ENCODE results near the gene FASTK.

Gene FASTK

GRCh38 chr7:151116603-151117440 lies 36.2 kb upstream of the FASTK start:
- DNase-seq = no peak

DNA sequence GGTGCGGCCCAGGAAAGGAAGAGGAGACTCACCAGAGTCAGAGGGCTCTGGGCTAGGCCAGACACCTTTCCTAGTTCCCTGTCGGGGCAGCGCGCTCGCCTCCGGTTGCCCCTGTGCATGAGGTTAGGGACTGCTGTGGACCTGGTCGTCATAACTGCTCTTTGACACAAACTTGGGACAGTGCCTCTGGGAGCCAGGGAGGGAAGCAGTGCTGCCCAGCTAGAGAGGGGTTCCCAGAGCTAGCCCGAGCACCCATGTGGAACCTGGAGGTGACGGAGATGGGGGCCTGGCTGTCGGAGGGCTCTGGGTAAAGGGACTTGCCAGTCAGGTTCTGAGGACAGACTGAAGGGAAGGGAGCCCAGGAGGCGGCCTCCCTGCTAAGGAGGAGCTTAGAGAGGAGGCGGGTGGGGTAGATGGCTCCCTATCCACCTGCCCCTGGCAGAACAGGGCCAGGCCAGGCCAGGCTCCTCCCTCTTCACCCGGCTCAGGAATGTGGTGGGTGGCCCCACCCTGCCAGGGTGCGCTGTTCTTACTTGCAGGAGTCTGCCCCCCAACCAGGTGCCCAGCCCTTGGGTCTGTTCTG lies 35.3 kb upstream of the FASTK start:
- DNase-seq = no peak

DNA sequence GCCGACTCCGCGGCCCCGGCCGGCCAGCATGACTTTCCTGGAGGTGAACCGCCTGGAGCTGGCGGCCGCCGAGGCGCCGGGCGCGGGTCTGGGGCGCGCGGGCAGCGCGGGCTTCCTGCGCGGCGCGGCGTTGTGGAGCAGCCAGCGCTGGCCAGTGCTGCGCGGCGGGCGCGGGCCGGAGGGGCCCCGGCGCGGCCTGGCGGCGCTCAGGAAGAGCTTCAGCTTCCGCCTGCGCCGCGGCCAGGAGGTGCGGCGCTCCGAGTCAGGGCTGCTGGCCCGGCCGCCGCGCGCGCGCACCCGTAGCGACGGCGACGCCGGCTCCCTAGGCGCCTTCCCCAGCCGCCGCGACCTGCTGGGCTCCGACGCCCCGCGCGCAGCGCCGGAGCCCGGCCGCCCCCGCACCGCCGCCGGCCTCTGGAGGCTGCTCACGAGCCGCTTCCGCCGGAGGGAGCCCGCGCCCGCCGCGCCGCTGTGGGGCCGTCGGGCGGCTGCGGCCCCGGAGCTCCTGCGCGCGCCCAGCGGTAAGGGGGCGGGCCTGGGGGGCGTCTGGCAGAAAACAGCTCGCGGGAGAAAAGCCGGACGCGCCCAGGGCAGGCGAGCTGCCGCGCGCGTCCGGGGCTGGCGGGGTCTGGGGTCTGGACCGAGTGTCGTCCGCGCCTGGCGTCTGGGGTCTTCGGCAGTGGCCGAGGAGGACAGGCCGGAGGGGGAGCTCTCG lies 34.7 kb upstream of the FASTK start:
- DNase-seq = no peak

DNA sequence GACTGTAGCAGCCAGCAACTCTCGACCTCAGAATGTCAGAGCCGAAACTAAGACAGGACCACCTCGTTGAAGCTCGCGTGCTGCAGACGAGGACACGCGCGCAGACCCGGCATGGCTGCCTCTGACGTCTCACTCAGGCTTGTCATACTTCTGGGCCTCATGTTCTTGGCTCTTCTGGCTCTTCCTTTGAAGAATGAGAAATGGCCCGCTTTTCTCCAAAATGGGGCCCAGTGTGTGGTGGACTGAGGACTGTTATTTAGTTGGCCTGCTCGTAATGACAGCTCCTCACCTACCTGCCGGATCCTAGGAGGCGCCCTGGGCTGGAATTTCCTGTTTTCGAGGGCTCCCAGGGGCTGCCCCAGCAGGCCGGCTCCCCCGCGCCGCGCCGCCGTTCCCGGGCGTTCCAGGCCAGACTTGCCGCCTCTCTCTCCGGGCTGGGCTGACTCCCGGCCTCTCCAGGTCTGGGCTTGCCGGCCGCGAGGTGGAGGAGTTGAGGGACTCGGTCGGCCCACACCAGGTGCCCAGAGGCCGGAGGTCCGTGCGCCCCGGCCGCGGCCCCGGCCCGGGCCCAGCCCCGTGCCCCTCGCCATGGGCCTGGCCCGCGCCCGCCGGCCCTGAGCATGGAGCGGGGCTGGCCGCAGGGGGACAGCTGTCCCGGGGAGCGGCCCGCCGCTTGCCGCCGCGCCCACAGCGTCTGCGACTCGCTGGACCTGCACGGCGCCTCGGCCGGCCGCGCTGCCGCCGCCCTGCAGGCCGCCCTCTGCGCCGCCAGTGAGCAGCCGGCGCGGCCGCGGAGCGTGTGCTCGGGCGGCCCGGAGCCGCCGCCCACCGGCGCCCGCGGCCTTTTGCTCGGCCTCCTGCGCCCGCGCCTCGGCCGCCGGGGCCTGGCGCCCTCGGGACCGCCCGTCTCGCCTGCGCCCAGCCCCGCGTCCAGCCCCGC lies 33.8 kb upstream of the FASTK start:
- DNase-seq = no peak

GRCh38 chr7:151113344-151114150 lies 32.9 kb upstream of the FASTK start:
- no peak for DNase-seq

DNA sequence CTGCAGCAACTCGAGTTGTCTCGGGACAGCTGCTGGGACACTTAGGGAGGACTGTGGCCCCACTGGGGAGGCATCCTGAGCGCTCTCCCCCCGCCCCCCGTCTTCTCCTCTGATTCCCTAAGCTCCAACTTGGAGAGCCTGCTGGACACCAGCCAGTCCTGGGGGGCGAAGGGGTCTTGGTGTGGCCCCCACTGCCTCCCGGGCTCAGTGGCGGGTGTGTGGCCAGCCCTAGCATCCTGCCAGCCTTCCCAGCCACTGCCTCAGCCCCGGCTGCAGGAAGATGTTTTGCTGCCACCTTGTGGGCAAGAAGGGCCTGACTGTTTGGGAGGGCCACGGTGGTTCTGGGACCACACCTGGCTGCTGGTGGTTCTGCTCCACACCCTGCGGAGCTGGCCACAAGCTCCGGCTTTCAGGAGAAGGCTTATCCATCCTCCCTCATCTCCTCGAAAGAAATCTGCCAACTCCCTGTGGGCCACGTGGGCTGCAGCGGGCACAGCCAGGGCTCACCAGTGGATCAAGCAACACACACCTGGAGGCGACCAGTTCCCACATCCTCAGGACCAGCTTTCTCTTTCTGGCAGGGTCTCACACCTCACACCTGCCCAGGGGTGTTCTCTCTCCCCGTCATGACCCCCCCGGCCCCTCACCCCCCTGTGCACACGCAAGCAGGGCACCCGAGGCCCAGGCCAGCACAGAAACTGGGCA lies 30.5 kb upstream of the FASTK start:
- DNase-seq = no peak

- DNase-seq = no peak
These were observed 29.8 kb upstream of the FASTK start for GRCh38 chr7:151110236-151110940.

- no peak for DNase-seq
These were observed 28.8 kb upstream of the FASTK start for GRCh38 chr7:151109094-151110048.

GRCh38 chr7:151107882-151108281 lies 27.3 kb upstream of the FASTK start:
- no peak for DNase-seq

- no peak for DNase-seq
These were observed 24.0 kb upstream of the FASTK start for GRCh38 chr7:151104411-151105235.

- no peak for DNase-seq
These were observed 23.4 kb upstream of the FASTK start for GRCh38 chr7:151103973-151104372.

DNA sequence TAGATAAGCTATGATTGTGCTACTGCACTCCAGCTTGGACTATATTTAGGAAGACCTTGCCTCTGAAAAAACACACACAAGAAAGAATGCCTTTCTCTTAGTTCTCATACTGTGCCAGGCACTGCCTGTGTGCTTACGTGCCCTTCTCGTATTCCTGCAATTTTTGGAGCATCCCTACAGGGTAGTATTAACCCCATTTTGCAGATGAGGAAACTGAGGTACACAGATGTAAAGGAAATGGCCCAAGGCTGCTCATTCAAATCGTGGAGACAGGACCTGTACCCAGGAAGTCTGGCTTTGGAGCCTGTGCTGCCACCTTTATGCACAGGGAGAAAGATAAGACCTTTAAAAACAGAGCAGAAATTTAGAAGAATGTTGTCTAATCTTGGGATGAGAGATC lies 22.4 kb upstream of the FASTK start:
- no peak for DNase-seq

- DNase-seq = no peak
These were observed 21.2 kb upstream of the FASTK start for GRCh38 chr7:151101621-151102396.

GRCh38 chr7:151100921-151101320 lies 20.3 kb upstream of the FASTK start:
- DNase-seq = no peak

DNA sequence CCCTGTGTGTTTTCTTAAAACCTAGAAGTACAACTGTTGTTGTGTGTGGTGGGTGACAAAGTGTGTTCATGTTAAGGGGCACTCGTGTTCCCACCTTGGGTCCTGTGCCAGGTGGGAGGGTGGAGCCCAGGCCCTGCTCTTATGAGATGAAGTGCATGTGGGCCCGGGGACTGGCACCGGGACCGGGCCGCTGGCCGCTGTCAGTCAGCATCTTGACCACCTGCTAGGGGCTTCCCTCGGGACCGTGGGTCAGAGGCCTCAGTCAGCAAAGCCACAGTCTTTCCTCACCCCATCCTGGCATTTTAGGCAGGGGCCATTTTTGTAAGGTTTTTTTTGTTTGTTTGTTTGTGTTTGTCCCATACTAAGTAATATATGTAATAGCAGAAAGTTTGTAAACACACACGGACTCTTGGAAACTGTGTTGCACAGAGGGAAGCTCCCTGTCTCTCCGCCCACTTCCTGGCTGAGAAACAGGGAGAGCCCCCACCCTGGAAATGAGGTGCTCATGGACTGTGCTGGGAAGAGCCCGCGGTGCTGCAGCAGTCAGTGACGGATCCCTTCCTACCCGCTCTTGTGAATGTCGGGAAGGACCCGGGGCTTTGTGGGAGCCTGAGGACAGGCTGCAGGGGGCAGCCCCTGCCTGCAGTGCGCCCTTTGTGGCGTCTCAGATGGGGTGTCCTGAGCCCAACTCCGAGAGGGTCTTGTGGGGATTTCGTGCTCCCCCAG lies 19.0 kb upstream of the FASTK start:
- DNase-seq = no peak

DNA sequence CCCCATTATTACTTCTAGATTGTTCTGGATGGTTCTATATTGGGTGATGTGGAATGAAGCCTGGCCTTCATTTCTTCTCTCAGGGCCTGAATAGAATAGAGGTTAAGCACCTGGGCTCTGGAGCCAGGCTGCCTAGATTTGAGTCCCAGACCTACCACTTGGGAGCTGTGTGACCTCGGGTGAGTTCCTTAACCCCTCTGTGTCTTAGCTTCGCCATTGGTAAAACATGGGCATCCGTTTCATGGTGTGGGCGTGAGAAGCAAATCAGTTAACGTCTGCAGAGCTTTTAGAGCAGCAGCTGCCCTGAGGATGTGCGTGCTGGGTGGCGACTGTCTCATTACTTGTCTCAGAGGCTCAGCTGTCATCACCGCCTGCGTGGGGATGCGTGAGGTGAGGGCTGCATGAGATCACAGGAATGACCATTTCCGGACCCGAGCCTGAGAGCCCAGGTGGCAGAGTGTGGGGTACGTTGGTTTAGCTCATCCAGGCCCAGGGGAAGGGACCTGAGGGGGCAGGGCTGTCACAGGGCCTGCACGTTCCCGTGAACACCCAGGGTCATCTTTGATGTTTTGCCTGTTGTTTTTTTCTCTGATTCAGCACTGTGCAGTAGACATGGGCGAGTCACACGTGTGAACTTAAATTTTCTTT lies 15.3 kb upstream of the FASTK start:
- DNase-seq = no peak

Data from cortex of kidney (tissue), 1 donor.